Renal cortical epithelial cell (primary cell): ENCODE data around the gene OR2M7. TPM values are rescaled to one million over a fixed set of nuclear protein-coding genes. Genes with fewer than 3 reads are reported as not detected.
"Not testable (repeated sequence)": the region's sequence is repeated elsewhere in the genome, so short reads cannot be mapped to it uniquely, and the experiment has no call there.

Source experiments
- DNase-seq: peaks from one replicate; pipeline ENCODE4 v3.0.0-alpha.2; 2011; ENCODE audit warnings: low read depth
- total RNA-seq: library from RNA; depleted of rRNA; stranded (reverse); fragments of >200 nt; gene quantifications from 2 replicates; pipeline ENCODE4 v1.2.3, GENCODE V29; 2014

Gene OR2M7
- total RNA-seq, result not detected in 2 replicates

DNA sequence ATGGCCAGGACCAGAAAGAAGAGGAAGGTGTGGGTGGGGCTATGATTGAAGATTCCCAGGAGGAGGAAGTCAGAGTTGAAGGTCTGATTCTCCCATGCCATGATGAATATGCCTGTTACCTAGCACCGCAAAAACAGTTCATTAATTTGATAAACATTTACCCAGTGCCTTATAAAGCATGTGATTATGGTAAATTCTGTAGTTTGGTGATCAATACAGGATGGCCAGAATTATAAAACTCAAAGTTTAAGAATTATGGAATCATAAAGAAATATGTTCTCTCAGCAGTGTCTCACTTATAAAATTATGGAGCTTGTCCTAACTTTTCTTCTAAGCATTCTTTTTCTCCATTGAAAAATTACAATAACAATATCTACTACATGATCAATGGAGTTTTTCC lies at the start of gene OR2M7:
TSS of gene OR2M7 (minus strand) at position 101 of the 400 bp plus-strand sequence. CDS start at position 101, 0 bp downstream.
- DNase-seq, result no peak

DNA sequence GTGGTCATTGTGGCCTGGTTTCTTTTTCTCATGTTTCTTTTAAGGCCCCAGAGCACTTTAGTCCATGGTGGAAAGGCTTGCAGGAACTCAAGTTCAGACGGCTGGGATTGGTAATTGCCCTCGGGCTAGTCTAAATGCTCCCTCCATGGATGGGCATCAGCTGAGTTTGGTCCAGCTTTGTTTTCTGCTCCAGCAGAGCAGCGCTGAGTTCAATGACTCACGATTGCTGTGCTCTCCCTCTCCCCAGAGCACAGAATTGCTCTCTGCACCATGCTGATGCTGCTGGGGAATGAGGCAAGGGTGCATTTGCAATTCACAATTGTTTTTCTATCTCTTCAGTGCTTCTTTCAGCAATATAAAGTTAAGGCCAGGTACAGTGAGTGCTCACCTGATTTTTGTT lies 49.4 kb upstream of the OR2M7 start:
- no peak for DNase-seq

DNA sequence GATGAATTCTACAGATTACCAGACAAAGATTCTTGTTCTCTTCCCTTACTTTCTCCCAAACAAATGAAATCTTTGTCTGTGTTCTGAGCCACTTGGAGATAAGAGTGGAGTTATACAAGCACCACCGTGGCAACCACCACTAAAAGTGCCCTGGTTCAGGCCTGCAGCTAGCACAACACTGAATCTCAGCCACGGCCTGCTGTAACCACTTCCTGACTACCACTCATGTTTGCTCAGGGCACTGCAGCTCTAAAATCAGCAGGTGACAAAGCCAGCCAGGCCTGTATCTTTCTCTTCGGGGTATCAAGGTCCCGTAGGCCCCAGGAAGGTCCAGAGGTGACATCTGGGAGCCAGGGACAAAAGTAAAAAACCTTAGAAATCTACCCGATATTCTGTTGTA lies 48.0 kb upstream of the OR2M7 start:
- no peak for DNase-seq

- no peak for DNase-seq
Observed at GRCh38 chr1:248366609-248367008, 42.2 kb upstream of the OR2M7 start.

DNA sequence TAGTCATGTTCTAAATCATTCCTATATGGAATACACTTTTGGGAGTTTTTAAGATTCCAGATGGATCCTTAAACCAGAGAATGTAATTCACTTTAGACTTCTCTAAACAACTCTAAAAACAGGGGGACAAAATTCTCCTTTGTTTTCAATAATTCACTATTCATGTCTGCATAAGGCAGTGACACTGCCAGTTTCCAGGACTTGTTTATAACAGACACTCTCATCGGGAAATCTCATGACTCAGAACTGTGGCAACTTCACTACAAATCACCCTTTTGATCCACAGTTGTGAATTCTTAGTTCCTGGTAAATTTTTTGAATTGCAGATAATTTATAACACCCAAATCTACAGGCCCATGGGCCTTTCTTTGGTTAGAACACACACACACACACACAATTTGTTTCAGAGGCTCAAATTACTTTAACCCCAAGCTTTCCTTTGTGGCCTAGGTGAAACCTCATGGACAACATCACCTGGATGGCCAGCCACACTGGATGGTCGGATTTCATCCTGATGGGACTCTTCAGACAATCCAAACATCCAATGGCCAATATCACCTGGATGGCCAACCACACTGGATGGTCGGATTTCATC lies 36.9 kb upstream of the OR2M7 start, which contains the start of gene OR2T4:
TSS of gene OR2T4 (plus strand) at position 545 of the 595 bp plus-strand sequence. CDS start at position 545, 0 bp downstream.
- no peak for DNase-seq

GRCh38 chr1:248359415-248359814 lies 35.0 kb upstream of the OR2M7 start:
- no peak for DNase-seq

GRCh38 chr1:248348475-248348874 lies 24.1 kb upstream of the OR2M7 start, which contains the start of gene OR14C36:
TSS of gene OR14C36 (plus strand) at chr1:248348775. CDS start at chr1:248348775, 0 bp downstream.
- DNase-seq, result no peak

GRCh38 chr1:248343451-248343850 lies 19.1 kb upstream of the OR2M7 start:
- DNase-seq, result no peak

- DNase-seq, result no peak
Observed at GRCh38 chr1:248316796-248317195, 7.6 kb downstream of the OR2M7 start.

- DNase-seq, result not testable (repeated sequence)
Observed at GRCh38 chr1:248306740-248307139, 17.6 kb downstream of the OR2M7 start.

- DNase-seq, result no peak
Observed at GRCh38 chr1:248306103-248306502, 18.3 kb downstream of the OR2M7 start.

- DNase-seq, result not testable (repeated sequence)
Observed at GRCh38 chr1:248305672-248306071, 18.7 kb downstream of the OR2M7 start.

- DNase-seq, result no peak
Observed at GRCh38 chr1:248303324-248303723, 21.0 kb downstream of the OR2M7 start, which contains the start of gene OR2T12. TSS of gene OR2T12 (minus strand) at chr1:248303424. CDS start at chr1:248295578, 7,846 bp downstream.

GRCh38 chr1:248288391-248288790 lies 36.0 kb downstream of the OR2M7 start:
- DNase-seq, result no peak

DNA sequence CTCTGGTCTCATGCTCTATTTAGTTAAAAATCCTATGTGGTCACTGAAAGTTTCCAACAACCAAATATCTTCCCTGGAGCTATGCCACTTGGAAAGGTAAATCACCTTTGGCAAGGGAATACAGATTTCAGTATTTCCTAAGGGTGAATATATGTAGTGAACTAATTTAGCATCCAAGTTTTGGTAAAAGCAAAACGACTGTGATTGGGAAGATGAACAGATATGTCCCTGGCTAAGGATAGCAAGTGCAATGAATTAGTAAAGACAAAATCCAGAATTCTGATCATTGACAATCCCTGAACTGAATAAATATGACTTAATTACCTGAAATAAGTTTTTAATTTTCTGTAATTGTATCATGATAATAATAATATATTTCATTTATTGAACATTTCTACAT lies 46.5 kb downstream of the OR2M7 start, which contains the start of gene OR2T33:
TSS of gene OR2T33 (minus strand) at position 101 of the 400 bp plus-strand sequence. CDS start 4,162 bp downstream, outside the sequence.
- no peak for DNase-seq

Other genes starting within 250 kb of the OR2M7 start
- not detected in 2 replicates for gene OR2L13, start 229.4 kb downstream of the OR2M7 start, total RNA-seq
- gene OR2M5, start 179.4 kb downstream of the OR2M7 start, total RNA-seq, result not detected in 2 replicates
- gene OR2M2, start 149.7 kb downstream of the OR2M7 start, total RNA-seq, result not detected in 2 replicates
- not detected in 2 replicates for gene OR2M3, start 127.3 kb downstream of the OR2M7 start, total RNA-seq
- gene OR2M4, start 93.2 kb downstream of the OR2M7 start, total RNA-seq, result not detected in 2 replicates
- gene OR2T33, start 46.6 kb downstream of the OR2M7 start, total RNA-seq, result not detected in 2 replicates
- gene OR2T12, start 21.1 kb downstream of the OR2M7 start, total RNA-seq, result not detected in 2 replicates
- not detected in 2 replicates for gene OR14C36, start 24.2 kb upstream of the OR2M7 start, total RNA-seq
- not detected in 2 replicates for gene OR2T4, start 37.1 kb upstream of the OR2M7 start, total RNA-seq
- gene OR2T6, start 51.2 kb upstream of the OR2M7 start, total RNA-seq, result not detected in 2 replicates
- gene OR2T1, start 78.5 kb upstream of the OR2M7 start, total RNA-seq, result not detected in 2 replicates
- not detected in 2 replicates for gene OR2T2, start 121.1 kb upstream of the OR2M7 start, total RNA-seq
- not detected in 2 replicates for gene OR2T3, start 148.8 kb upstream of the OR2M7 start, total RNA-seq
- gene OR2T5, start 164.0 kb upstream of the OR2M7 start, total RNA-seq, result not detected in 2 replicates
- 0.05 TPM in 1 of 2 replicates, not detected in the other for gene OR2G6, start 183.5 kb upstream of the OR2M7 start, total RNA-seq
- gene OR2T29, start 238.2 kb upstream of the OR2M7 start, total RNA-seq, result 0.10 TPM in 1 of 2 replicates, not detected in the other